Activated CD4-positive, alpha-beta T cell treated with anti-CD3 and anti-CD28 coated beads, Interleukin-2, amount 50 U/mL, for 48 hours (primary cell): ENCODE measurements around the gene CCDC112.
A peak's percentile ranks its signal among the peaks of the same experiment; 100 is the strongest.
"Not testable (repeated sequence)": the region's sequence is repeated elsewhere in the genome, so short reads cannot be mapped to it uniquely, and the experiment has no call there.

Experiments used
- DNase-seq, 2 experiments: peaks; one replicate each; pipeline ENCODE4 v3.0.0-alpha.2; 2020

The CCDC112 gene

GRCh38 chr5:115296124-115297022, at the start of gene CCDC112:
Gene CCDC112, minus strand, starts transcription at chr5:115296654. Its CDS starts 111 bp downstream, at chr5:115296543.
- DNase-seq, result peak; percentile 82 to 84

GRCh38 chr5:115345344-115345743, 48.9 kb upstream of the CCDC112 start:
- no peak for DNase-seq

- no peak for DNase-seq
Measured at GRCh38 chr5:115343855-115344254, 47.4 kb upstream of the CCDC112 start.

GRCh38 chr5:115342590-115343377, 46.3 kb upstream of the CCDC112 start:
- DNase-seq, result no peak

- no peak for DNase-seq
Measured at GRCh38 chr5:115341745-115342144, 45.3 kb upstream of the CCDC112 start.

- DNase-seq, result no peak
Measured at GRCh38 chr5:115338851-115339250, 42.4 kb upstream of the CCDC112 start.

- DNase-seq, result no peak
Measured at GRCh38 chr5:115337882-115338281, 41.4 kb upstream of the CCDC112 start.

- no peak for DNase-seq
Measured at GRCh38 chr5:115336964-115337363, 40.5 kb upstream of the CCDC112 start.

GRCh38 chr5:115336201-115336720, 39.8 kb upstream of the CCDC112 start:
- no peak for DNase-seq

GRCh38 chr5:115335301-115335700, 38.8 kb upstream of the CCDC112 start:
- DNase-seq, result no peak

GRCh38 chr5:115333164-115333563, 36.7 kb upstream of the CCDC112 start:
- DNase-seq, result peak in 1 of 2 experiments; percentile 13

GRCh38 chr5:115330830-115331229, 34.4 kb upstream of the CCDC112 start:
- no peak for DNase-seq

- no peak for DNase-seq
Measured at GRCh38 chr5:115329475-115329874, 33.0 kb upstream of the CCDC112 start.

- not testable (repeated sequence) for DNase-seq
Measured at GRCh38 chr5:115328617-115329274, 32.3 kb upstream of the CCDC112 start.

GRCh38 chr5:115325296-115325959, 29.0 kb upstream of the CCDC112 start:
- no peak for DNase-seq

- no peak for DNase-seq
Measured at GRCh38 chr5:115324021-115324420, 27.6 kb upstream of the CCDC112 start.

- no peak for DNase-seq
Measured at GRCh38 chr5:115322729-115323128, 26.3 kb upstream of the CCDC112 start.

- DNase-seq, result no peak
Measured at GRCh38 chr5:115321309-115321708, 24.9 kb upstream of the CCDC112 start.

GRCh38 chr5:115320515-115320914, 24.1 kb upstream of the CCDC112 start:
- no peak for DNase-seq

- no peak for DNase-seq
Measured at GRCh38 chr5:115320006-115320405, 23.6 kb upstream of the CCDC112 start.

- no peak for DNase-seq
Measured at GRCh38 chr5:115319007-115319406, 22.6 kb upstream of the CCDC112 start.

- DNase-seq, result no peak
Measured at GRCh38 chr5:115317736-115318135, 21.3 kb upstream of the CCDC112 start.
